IMR-90 (cell line): ENCODE results near the gene ZDHHC14. TPM values are rescaled to one million over a fixed set of nuclear protein-coding genes. Genes with fewer than 3 reads are reported as not detected.

Source experiments
- ATAC-seq: fragments of 200-7000 bp; cut with Tn5 transposase; 2 replicates; pipeline ENCODE4 v1.9.1; 2020; ENCODE audit warnings: low read depth, mild to moderate bottlenecking, moderate library complexity
- BruUV-seq: library from RNA; stranded (reverse); fragments of 400-500 nt; replicated peaks from 2 replicates; lab custom pipeline; 2021; lab: Mats Ljungman, UMichigan
- CTCF ChIA-PET: fragments of 300-600 bp; formaldehyde crosslinking; extraction: SDS; loops from one replicate; lab custom pipeline; 2021; ENCODE audit warnings: antibody characterized with exemption; lab: Yijun Ruan, JAX
- POLR2A ChIA-PET: fragments of 300-600 bp; sonication (Branson Sonifier 250); formaldehyde crosslinking; loops from one replicate; lab custom pipeline; 2022; ENCODE audit warnings: antibody characterized with exemption; ENCODE audit not compliant: unreplicated experiment; lab: Charles Lee
- DNase-seq: peaks from one replicate; pipeline ENCODE4 v3.0.0; 2013
- H2AFZ ChIP-seq: replicated peaks from 2 replicates; pipeline ENCODE3; 2013; ENCODE audit warnings: low read length, mild to moderate bottlenecking; ENCODE audit not compliant: poor library complexity
- H2AK5ac ChIP-seq: 2 replicates; pipeline ENCODE4 v1.6.1; 2013; ENCODE audit warnings: low read depth, low read length, inconsistent platforms
- H2AK9ac ChIP-seq: replicated peaks from 2 replicates; pipeline ENCODE3; 2013; ENCODE audit warnings: mild to moderate bottlenecking, low read depth, low read length, moderate library complexity; ENCODE audit not compliant: poor library complexity
- H2BK120ac ChIP-seq: 2 replicates; pipeline ENCODE4 v1.6.1; 2013; ENCODE audit warnings: low read depth, low read length, inconsistent platforms
- H2BK15ac ChIP-seq: 3 replicates; pipeline ENCODE4 v1.6.1; 2013; ENCODE audit warnings: low read depth, low read length, inconsistent platforms
- H2BK20ac ChIP-seq: 2 replicates; pipeline ENCODE4 v1.6.1; 2013; ENCODE audit warnings: low read depth, mild to moderate bottlenecking, inconsistent platforms, low read length, moderate library complexity
- H2BK5ac ChIP-seq: 2 replicates; pipeline ENCODE4 v1.6.1; 2013; ENCODE audit warnings: mild to moderate bottlenecking, low read depth, low read length, inconsistent platforms; ENCODE audit not compliant: poor library complexity, severe bottlenecking
- H3K14ac ChIP-seq: replicated peaks from 2 replicates; pipeline ENCODE4 v1.6.1; 2013; ENCODE audit warnings: low read depth, low read length, inconsistent platforms
- H3K18ac ChIP-seq: 2 replicates; pipeline ENCODE4 v1.6.1; 2013; ENCODE audit warnings: low read depth, low read length, control low read depth
- H3K23ac ChIP-seq: 2 replicates; pipeline ENCODE4 v1.6.1; 2013; ENCODE audit warnings: low read depth, low read length, inconsistent platforms
- H3K27ac ChIP-seq: 2 replicates; pipeline ENCODE4 v1.5.1; 2013; ENCODE audit warnings: mild to moderate bottlenecking, control low read depth, low read length; ENCODE audit not compliant: insufficient read depth
- H3K27me3 ChIP-seq: 2 replicates; pipeline ENCODE4 v1.6.1; 2013; ENCODE audit warnings: low read length; ENCODE audit not compliant: control insufficient read depth, insufficient read depth
- H3K36me3 ChIP-seq: 2 replicates; pipeline ENCODE4 v1.6.1; 2013; ENCODE audit warnings: low read length, mixed read lengths; ENCODE audit not compliant: control insufficient read depth, insufficient read depth
- H3K4ac ChIP-seq: 2 replicates; pipeline ENCODE4 v1.6.1; 2013; ENCODE audit warnings: low read depth, low read length, inconsistent platforms
- H3K4me1 ChIP-seq: 2 replicates; pipeline ENCODE4 v1.6.1; 2013; ENCODE audit warnings: low read length, mixed read lengths; ENCODE audit not compliant: control insufficient read depth, insufficient read depth
- H3K4me2 ChIP-seq: 2 replicates; pipeline ENCODE4 v1.6.1; 2013; ENCODE audit warnings: low read depth, mild to moderate bottlenecking, control low read depth, low read length, moderate library complexity
- H3K4me3 ChIP-seq: 2 replicates; pipeline ENCODE4 v1.5.1; 2013; ENCODE audit warnings: low read depth, mild to moderate bottlenecking, control low read depth, low read length, moderate library complexity; ENCODE audit not compliant: insufficient read depth
- H3K56ac ChIP-seq: 2 replicates; pipeline ENCODE4 v1.6.1; 2013; ENCODE audit warnings: low read length, inconsistent platforms; ENCODE audit not compliant: insufficient read depth; ENCODE audit errors: extremely low read depth
- H3K79me1 ChIP-seq, 2 experiments: 2 replicates each; pipeline ENCODE4 v1.6.1; 2013; ENCODE audit warnings: low read length in 2 of 2, inconsistent platforms in 1 of 2, low read depth in 1 of 2
- H3K9ac ChIP-seq: 2 replicates; pipeline ENCODE4 v1.6.1; 2013; ENCODE audit warnings: low read depth, low read length, control low read depth
- H3K9me1 ChIP-seq: 2 replicates; pipeline ENCODE4 v1.6.1; 2013; ENCODE audit warnings: low read length, inconsistent platforms; ENCODE audit not compliant: insufficient read depth
- H3K9me3 ChIP-seq: 2 replicates; pipeline ENCODE4 v1.6.1; 2013; ENCODE audit warnings: low read length; ENCODE audit not compliant: control insufficient read depth, insufficient read depth
- H4K20me1 ChIP-seq: 2 replicates; pipeline ENCODE4 v1.6.1; 2013; ENCODE audit warnings: low read length, inconsistent platforms; ENCODE audit not compliant: insufficient read depth
- H4K5ac ChIP-seq: 2 replicates; pipeline ENCODE4 v1.6.1; 2013; ENCODE audit warnings: mild to moderate bottlenecking, low read depth, low read length, control low read depth
- H4K8ac ChIP-seq, 2 experiments: 2 replicates each; pipeline ENCODE4 v1.6.1; 2013; ENCODE audit warnings: low read depth in 2 of 2, low read length in 2 of 2, control low read depth in 1 of 2, inconsistent platforms in 1 of 2
- H4K91ac ChIP-seq: 2 replicates; pipeline ENCODE4 v1.6.1; 2013; ENCODE audit warnings: low read depth, low read length, inconsistent platforms; ENCODE audit not compliant: insufficient read depth
- CEBPB ChIP-seq: IDR thresholded peaks from 2 replicates; pipeline ENCODE4 v1.6.1; 2012; ENCODE audit warnings: low read depth, low read length, improper control_type of control experiment
- FOS ChIP-seq: fragments of 150-350 bp; IDR thresholded peaks from 2 replicates; pipeline ENCODE4 v1.6.1; 2016; ENCODE audit warnings: low read depth, low read length
- MAFK ChIP-seq: IDR thresholded peaks from 2 replicates; pipeline ENCODE4 v1.6.1; 2012; ENCODE audit warnings: low read depth, low read length, improper control_type of control experiment
- NFE2L2 ChIP-seq: fragments of 150-350 bp; IDR thresholded peaks from 2 replicates; pipeline ENCODE4 v1.6.1; 2016; ENCODE audit warnings: low read depth, mild to moderate bottlenecking, low read length
- RAD21 ChIP-seq: IDR thresholded peaks from 2 replicates; pipeline ENCODE4 v1.6.1; 2012; ENCODE audit warnings: low read length, improper control_type of control experiment
- RCOR1 ChIP-seq: IDR thresholded peaks from 2 replicates; pipeline ENCODE4 v1.6.1; 2012; ENCODE audit warnings: mild to moderate bottlenecking, low read length, improper control_type of control experiment; ENCODE audit not compliant: insufficient replicate concordance
- WGBS, 2 experiments: methylation state at CpG; one replicate each; pipeline versions ENCODE4 v1.1.5 to v1.1.7; 2013; ENCODE audit warnings: missing lambda C conversion rate in 2 of 2; ENCODE audit not compliant: insufficient read length in 1 of 2; ENCODE audit errors: extremely low coverage in 2 of 2; 5-methylcytosine and 5-hydroxymethylcytosine counted together
- dilution Hi-C: fragments of 300-500 bp; cut with HindIII; formaldehyde crosslinking; loops from one replicate; pipeline ENCODE4 v1.14.3; 2018; ENCODE audit warnings: low sequenced_read_pairs; ENCODE audit not compliant: unreplicated experiment
- in situ Hi-C: fragments of 300-500 bp; cut with MboI; formaldehyde crosslinking; loops from 3 replicates; pipeline ENCODE4 v1.14.3; 2019; ENCODE audit warnings: low sequenced_read_pairs, inconsistent platforms, mixed read lengths
- intact Hi-C: fragments of 100-400 bp; cut with micrococcal nuclease; formaldehyde crosslinking; loops from 2 replicates; pipeline ENCODE4 v1.10.0; 2022
- polyA plus RNA-seq, 3 experiments: library from polyadenylated mRNA; depleted of rRNA; stranded (reverse); fragments of >200 nt; gene quantifications; 2 replicates each; pipeline ENCODE4 v1.2.3, GENCODE V29; 2012; ENCODE audit warnings: low replicate concordance in 1 of 3
- total RNA-seq: library from RNA; depleted of rRNA; stranded (reverse); fragments of >200 nt; gene quantifications from 2 replicates; pipeline ENCODE4 v1.2.3, GENCODE V29; 2012
- TF ChIP-seq, protein P1 (sequence below): fragments of 150-350 bp; IDR thresholded peaks from 2 replicates; pipeline ENCODE4 v1.6.1; 2016; ENCODE audit warnings: low read depth, mild to moderate bottlenecking, low read length, moderate library complexity, borderline replicate concordance

Gene ZDHHC14
- total and polyA plus RNA-seq, 2 of the 4 experiments (the other 2 are of a cell fraction), result 0.90 to 2.0 TPM

- H3K56ac ChIP-seq, result no peak overlapping the region
- no peaks in the 10 kb centered on the region for H3K36me3 ChIP-seq
- no peak overlapping the region for H2BK120ac ChIP-seq
- no peak overlapping the region for H4K5ac ChIP-seq
- H2AK9ac ChIP-seq, result no peak overlapping the region
- ChIA-PET CTCF (no interaction called here), POLR2A (no interaction called here)
- intact Hi-C loops (no loop called here), dilution Hi-C loops (no loop called here), in situ Hi-C loops (no loop called here)
- H2BK15ac ChIP-seq, result no peak overlapping the region
- no peaks in the 10 kb centered on the region for H3K9me1 ChIP-seq
- H2AFZ ChIP-seq, result no peak overlapping the region
- H4K8ac ChIP-seq, result no peak overlapping the region
- 75% methylated on average over 1 of the region's 2 CpGs; no CpG with 5 or more reads in 1 of the 2 experiments for WGBS, 2 experiments
- no peaks in the 10 kb centered on the region for H3K9me3 ChIP-seq
- H3K4ac ChIP-seq, result no peak overlapping the region
- no peaks in the 10 kb centered on the region for H4K20me1 ChIP-seq
- H3K18ac ChIP-seq, result no peak overlapping the region
- no peak for ATAC-seq
- H4K91ac ChIP-seq, result no peak overlapping the region
- H3K23ac ChIP-seq, result no peak overlapping the region
- H3K79me1 ChIP-seq, result no peaks in the 10 kb centered on the region
- BruUV-seq, result no TSS peak
- H3K27me3 ChIP-seq, result no peaks in the 10 kb centered on the region
- no peak overlapping the region for H3K4me3 ChIP-seq
- no peak overlapping the region for H2BK5ac ChIP-seq
- no peak overlapping the region for H3K14ac ChIP-seq
- H3K9ac ChIP-seq, result no peak overlapping the region
- no peak overlapping the region for H2BK20ac ChIP-seq
- no peak for DNase-seq
- H3K4me2 ChIP-seq, result no peak overlapping the region
- H2AK5ac ChIP-seq, result no peak overlapping the region
- H3K4me1 ChIP-seq, result no peaks in the 10 kb centered on the region
- TF ChIP-seq, protein P1, sequence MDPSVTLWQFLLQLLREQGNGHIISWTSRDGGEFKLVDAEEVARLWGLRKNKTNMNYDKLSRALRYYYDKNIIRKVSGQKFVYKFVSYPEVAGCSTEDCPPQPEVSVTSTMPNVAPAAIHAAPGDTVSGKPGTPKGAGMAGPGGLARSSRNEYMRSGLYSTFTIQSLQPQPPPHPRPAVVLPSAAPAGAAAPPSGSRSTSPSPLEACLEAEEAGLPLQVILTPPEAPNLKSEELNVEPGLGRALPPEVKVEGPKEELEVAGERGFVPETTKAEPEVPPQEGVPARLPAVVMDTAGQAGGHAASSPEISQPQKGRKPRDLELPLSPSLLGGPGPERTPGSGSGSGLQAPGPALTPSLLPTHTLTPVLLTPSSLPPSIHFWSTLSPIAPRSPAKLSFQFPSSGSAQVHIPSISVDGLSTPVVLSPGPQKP, result no peak
- TF ChIP-seq CEBPB (no peak), FOS (no peak), RCOR1 (no peak), MAFK (no peak), NFE2L2 (no peak), RAD21 (no peak)
- H3K27ac ChIP-seq, result no peak overlapping the region
These were observed 71.1 kb downstream of the ZDHHC14 start for GRCh38 chr6:157452096-157452495.
